ENCODE measurements around the gene KCNJ12.

DNA sequence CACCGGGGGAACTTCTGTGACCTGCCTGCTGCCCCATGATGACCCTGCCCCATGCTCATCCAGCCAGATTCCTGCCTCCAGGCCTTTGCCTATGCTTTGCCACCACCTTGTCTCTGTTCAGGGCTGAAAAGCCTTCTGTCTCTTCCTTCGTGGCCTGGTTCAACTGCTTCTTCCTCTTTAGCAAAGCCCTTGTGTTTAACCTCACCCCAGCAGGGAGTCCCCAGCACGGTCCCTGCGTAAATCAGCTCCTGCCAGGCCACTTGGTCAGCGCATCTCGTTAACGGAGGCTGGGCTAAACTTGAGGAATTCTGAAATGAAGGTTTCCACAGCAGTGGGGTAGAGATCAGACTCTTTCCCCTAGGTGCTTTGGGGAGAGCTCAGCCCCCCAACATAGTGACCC is 16.1 kb upstream of the KCNJ12 start:
- TF ChIP-seq USF2 (CRISPR knock-in tag; IDR thresholded peaks at IDR 0.05), result no peak
- TF ChIP-seq ETV6 (CRISPR knock-in tag; IDR thresholded peaks at IDR 0.05), result no peak
